Activated B cell treated with CpG ODN at 0.5 μM for 24 hours (primary cell): ENCODE measurements around the gene ACOT11. TPM values are rescaled to one million over a fixed set of nuclear protein-coding genes. Genes with fewer than 3 reads are reported as not detected.
"Not testable (repeated sequence)": the region's sequence is repeated elsewhere in the genome, so short reads cannot be mapped to it uniquely, and the experiment has no call there.

Source experiments
- ATAC-seq: fragments of 200-7000 bp; cut with Tn5 transposase; one replicate; pipeline ENCODE4 v1.10.0; 2021; ENCODE audit warnings: low read depth, mild to moderate bottlenecking, moderate library complexity
- CTCF ChIA-PET: fragments of 350-600 bp; sonication (Branson Sonifier 250); formaldehyde crosslinking; loops from one replicate; lab custom pipeline; 2021; ENCODE audit warnings: antibody characterized with exemption; lab: Charles Lee
- POLR2A ChIA-PET: fragments of 350-600 bp; sonication (Branson Sonifier 250); formaldehyde crosslinking; loops from one replicate; lab custom pipeline; 2021; ENCODE audit warnings: antibody characterized with exemption; lab: Charles Lee
- DNase-seq: peaks from one replicate; pipeline ENCODE4 v3.0.0; 2022
- H3K27ac Mint-ChIP-seq: one replicate; pipeline ENCODE4 v1.8.0; 2020; ENCODE audit warnings: mixed read lengths
- H3K27me3 Mint-ChIP-seq: one replicate; pipeline ENCODE4 v1.8.0; 2021; ENCODE audit warnings: mixed read lengths
- H3K36me3 Mint-ChIP-seq: one replicate; pipeline ENCODE4 v1.8.0; 2021; ENCODE audit warnings: low read depth, mixed read lengths
- H3K4me1 Mint-ChIP-seq: one replicate; pipeline ENCODE4 v1.8.0; 2021; ENCODE audit warnings: mixed read lengths
- H3K4me3 Mint-ChIP-seq: one replicate; pipeline ENCODE4 v1.8.0; 2020; ENCODE audit warnings: mild to moderate bottlenecking, mixed read lengths
- H3K9me3 Mint-ChIP-seq: one replicate; pipeline ENCODE4 v1.8.0; 2020; ENCODE audit warnings: mixed read lengths
- CTCF ChIP-seq: fragments of 200-600 bp; IDR thresholded peaks from one replicate; pipeline ENCODE4 v1.8.0; 2022; ENCODE audit warnings: antibody characterized with exemption, mild to moderate bottlenecking
- intact Hi-C: fragments of 100-400 bp; cut with micrococcal nuclease; formaldehyde crosslinking; loops from one replicate; pipeline ENCODE4 v1.15.1; 2024
- total RNA-seq: library from RNA; stranded (reverse); gene quantifications from 2 replicates; pipeline ENCODE4 v1.2.3, GENCODE V29; 2022

ACOT11 gene
- total RNA-seq, 1 donor from 2014 or later, result 0.16 TPM

- ChIA-PET CTCF (no interaction called here), POLR2A (no interaction called here)
- no peak overlapping the region for H3K27ac Mint-ChIP-seq
- H3K4me1 Mint-ChIP-seq, result no peaks in the 10 kb centered on the region
- intact Hi-C loops, result no loop called here
- H3K4me3 Mint-ChIP-seq, result no peak overlapping the region
- TF ChIP-seq CTCF, result no peak
- H3K9me3 Mint-ChIP-seq, result no peaks in the 10 kb centered on the region
- DNase-seq, result no peak
- H3K36me3 Mint-ChIP-seq, result no peaks in the 10 kb centered on the region
- peaks cover 4% of the 10 kb centered on the region for H3K27me3 Mint-ChIP-seq
- no peak for ATAC-seq
Measured at GRCh38 chr1:54619749-54620148, 71.7 kb downstream of the ACOT11 start.

GRCh38 chr1:54623216-54624007 lies 75.4 kb downstream of the ACOT11 start, which contains the start of gene FAM151A:
Gene FAM151A (minus strand): TSS chr1:54623525. CDS start chr1:54623395, 130 bp downstream.
- Mint-ChIP-seq H3K36me3 (no peaks in the 10 kb centered on the region), H3K27me3 (peaks cover 4% of the 10 kb centered on the region), H3K27ac (no peak within 1 kb of the TSS), H3K4me1 (no peaks in the 10 kb centered on the region), H3K9me3 (no peaks in the 10 kb centered on the region), H3K4me3 (no peak within 1 kb of the TSS)
- no peak for DNase-seq
- intact Hi-C loops, result no loop called here
- CTCF ChIA-PET, result interaction anchor here (0.6 kb wide), 1 partner anchor 1154 kb away, joined by 3 read pairs; no protein-coding TSS in a partner anchor
- no peak for TF ChIP-seq CTCF
- POLR2A ChIA-PET, result no interaction called here
- ATAC-seq, result no peak

DNA sequence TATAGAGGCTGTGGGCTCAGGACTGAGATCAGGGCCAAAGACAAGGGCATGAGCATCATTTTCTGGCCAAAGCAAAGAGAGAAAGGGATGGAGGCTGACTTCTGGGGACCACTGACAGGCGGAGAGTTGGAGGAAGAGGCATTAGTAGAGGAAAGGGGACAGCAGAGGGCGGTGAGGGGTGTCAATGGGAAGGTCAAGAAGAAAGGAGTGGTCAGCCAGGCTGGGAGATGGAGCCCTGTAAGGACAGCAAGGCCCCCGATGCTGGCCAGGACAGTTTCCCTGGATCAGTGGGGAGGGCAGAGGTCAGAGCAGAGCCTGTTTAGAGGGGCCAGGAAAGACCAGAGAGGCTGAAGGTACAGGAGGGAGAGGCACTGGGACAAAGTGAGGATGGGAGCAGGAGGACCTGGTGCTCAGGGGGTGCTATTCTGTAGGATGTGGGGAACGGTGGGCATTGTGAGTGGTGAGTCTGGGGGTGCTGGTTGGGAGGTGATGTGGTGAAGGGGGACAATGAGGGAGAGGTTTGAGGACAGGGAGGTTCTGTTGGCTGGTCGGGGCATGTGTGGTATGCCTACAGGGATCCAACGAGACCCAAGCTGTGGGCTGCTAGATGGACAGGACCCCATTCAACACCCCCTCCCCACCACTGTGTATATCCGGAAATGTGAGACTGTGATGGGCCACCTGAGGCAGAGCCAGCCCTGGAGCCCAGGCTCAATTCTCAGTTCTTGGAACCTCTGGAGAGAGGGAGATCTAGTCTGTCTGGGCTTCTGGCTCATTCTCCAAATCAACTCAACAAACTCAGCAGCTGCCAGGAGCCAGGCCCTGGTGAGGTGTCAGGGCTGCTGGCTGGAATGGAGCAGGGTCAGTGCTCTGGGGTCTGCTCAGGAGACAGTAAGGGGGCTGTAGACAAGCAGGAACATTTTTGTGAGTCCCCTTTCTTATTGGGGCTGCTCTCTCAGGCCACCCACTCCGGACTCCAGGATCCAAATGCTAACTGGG lies 76.7 kb downstream of the ACOT11 start:
- intact Hi-C loops, result no loop called here
- no peak for ATAC-seq
- no peak overlapping the region for H3K4me3 Mint-ChIP-seq

GRCh38 chr1:54627196-54627595 lies 79.2 kb downstream of the ACOT11 start:
- intact Hi-C loops, result no loop called here
- ChIA-PET CTCF (no interaction called here), POLR2A (interaction anchor here (0.5 kb wide), 1 partner anchor 1928 kb away, joined by 4 read pairs; no protein-coding TSS in a partner anchor)
- Mint-ChIP-seq H3K9me3 (no peaks in the 10 kb centered on the region), H3K4me1 (no peaks in the 10 kb centered on the region), H3K4me3 (no peak overlapping the region), H3K36me3 (no peaks in the 10 kb centered on the region), H3K27ac (no peak overlapping the region), H3K27me3 (peaks cover 2% of the 10 kb centered on the region)
- no peak for ATAC-seq
- no peak for DNase-seq
- TF ChIP-seq CTCF, result no peak

More for the DNA sequence above, 76.7 kb downstream of the ACOT11 start:
- Mint-ChIP-seq H3K4me1 (no peaks in the 10 kb centered on the region), H3K27me3 (peaks cover 4% of the 10 kb centered on the region), H3K27ac (no peak overlapping the region), H3K36me3 (no peaks in the 10 kb centered on the region), H3K9me3 (no peaks in the 10 kb centered on the region)
- POLR2A ChIA-PET, result no interaction called here
- DNase-seq, result no peak
- no peak for TF ChIP-seq CTCF
- CTCF ChIA-PET, result no interaction called here

DNA sequence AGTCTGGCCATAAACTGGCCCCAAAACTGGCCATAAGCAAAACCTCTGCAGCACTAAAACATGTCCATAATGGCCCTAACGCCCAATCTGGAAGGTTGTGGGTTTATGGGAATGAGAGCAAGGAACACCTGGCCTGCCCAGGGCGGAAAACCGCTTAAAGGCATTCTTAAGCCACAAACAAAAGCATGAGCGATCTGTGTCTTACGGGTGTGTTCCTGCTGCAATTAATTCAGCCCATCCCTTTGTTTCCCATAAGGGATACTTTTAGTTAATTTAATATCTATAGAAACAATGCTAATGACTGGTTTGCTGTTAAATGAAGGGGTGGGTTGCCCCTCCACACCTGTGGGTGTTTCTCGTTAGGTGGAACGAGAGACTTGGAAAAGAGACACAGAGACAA lies 87.8 kb downstream of the ACOT11 start:
- H3K4me3 Mint-ChIP-seq, H3K36me3 Mint-ChIP-seq, H3K9me3 Mint-ChIP-seq, DNase-seq, H3K4me1 Mint-ChIP-seq, ATAC-seq, intact Hi-C loops, CTCF ChIA-PET, POLR2A ChIA-PET, H3K27ac Mint-ChIP-seq: not testable (repeated sequence)
- H3K27me3 Mint-ChIP-seq, result peaks cover 23% of the 10 kb centered on the region

DNA sequence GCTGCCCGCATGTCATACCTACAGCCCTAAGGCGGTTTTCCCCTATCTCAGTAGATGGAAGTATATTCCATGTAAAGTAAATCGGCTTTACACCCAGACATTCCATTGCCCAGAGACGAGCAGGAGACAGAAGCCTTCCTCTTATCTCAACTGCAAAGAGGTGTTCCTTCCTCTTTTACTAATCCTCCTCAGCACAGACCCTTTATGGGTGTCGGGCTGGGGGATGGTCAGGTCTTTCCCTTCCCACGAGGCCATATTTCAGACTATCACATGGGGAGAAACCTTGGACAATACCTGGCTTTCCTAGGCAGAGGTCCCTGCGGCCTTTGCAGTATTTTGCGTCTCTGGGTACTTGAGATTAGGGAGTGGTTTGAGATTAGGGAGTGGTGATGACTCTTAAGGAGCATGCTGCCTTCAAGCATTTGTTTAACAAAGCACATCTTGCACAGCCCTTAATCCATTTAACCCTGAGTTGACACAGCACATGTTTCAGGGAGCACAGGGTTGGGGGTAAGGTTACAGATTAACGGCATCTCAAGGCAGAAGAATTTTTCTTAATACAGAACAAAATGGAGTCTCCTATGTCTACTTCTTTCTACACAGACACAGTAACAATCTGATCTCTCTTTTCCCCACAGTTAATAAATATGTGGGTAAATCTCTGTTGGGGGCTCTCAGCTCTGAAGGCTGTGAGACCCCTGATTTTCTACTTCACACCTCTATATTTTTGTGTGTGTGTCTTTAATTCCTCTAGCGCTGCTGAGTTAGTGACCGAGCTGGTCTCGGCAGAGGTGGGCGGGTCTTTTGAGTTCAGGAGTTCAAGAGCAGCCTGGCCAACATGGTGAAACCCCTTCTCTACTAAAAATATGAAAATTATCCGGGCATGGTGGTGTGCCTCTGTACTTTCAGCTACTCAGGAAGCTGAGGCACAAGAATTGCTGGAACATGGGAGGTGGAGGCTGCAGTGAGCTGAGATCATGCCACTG lies 88.7 kb downstream of the ACOT11 start:
- CTCF ChIA-PET, intact Hi-C loops, H3K9me3 Mint-ChIP-seq, ATAC-seq, H3K27ac Mint-ChIP-seq, H3K4me3 Mint-ChIP-seq, DNase-seq, H3K4me1 Mint-ChIP-seq, H3K36me3 Mint-ChIP-seq, POLR2A ChIA-PET: not testable (repeated sequence)
- H3K27me3 Mint-ChIP-seq, result peaks cover 22% of the 10 kb centered on the region
